Uterus (tissue), 2 donors: Measurements from ENCODE around the gene MAPKAPK2.

Experiments used
- CTCF ChIP-seq, 4 experiments: fragments of 200-600 bp in 2 of 4; fragments of 450-650 bp in 2 of 4; sonication (generic) in 2 of 4; IDR thresholded peaks; one replicate each; pipeline ENCODE4 v1.5.1; 2016 to 2019; ENCODE audit warnings: antibody characterized with exemption in 4 of 4, mild to moderate bottlenecking in 2 of 4, moderate library complexity in 1 of 4
- POLR2A ChIP-seq, 2 donors: fragments of 450-650 bp; IDR thresholded peaks; one replicate each; pipeline ENCODE4 v1.6.1; 2016; ENCODE audit warnings: antibody characterized with exemption in 2 of 2, mild to moderate bottlenecking in 1 of 2, moderate library complexity in 1 of 2

GRCh38 chr1:206734499-206735142 lies 49.9 kb downstream of the MAPKAPK2 start:
- TF ChIP-seq CTCF (IDR thresholded peaks at IDR 0.05) (peak; percentile 50 to 69 (median 55)), POLR2A (IDR thresholded peaks at IDR 0.05) (no peak)
